Midbrain (tissue), 1 donor: ENCODE results near the gene XYLT1.
A peak's percentile ranks its signal among the peaks of the same experiment; 100 is the strongest.

ENCODE experiments used
- DNase-seq: peaks from one replicate; lab custom pipeline; 2025; lab: John Stamatoyannopoulos, UW

Gene XYLT1

GRCh38 chr16:17184026-17184425 is 286.7 kb downstream of the XYLT1 start:
- no peak for DNase-seq

GRCh38 chr16:17177959-17178905 is 292.5 kb downstream of the XYLT1 start:
- no peak for DNase-seq

GRCh38 chr16:17177242-17177958 is 293.4 kb downstream of the XYLT1 start:
- DNase-seq, result no peak

- no peak for DNase-seq
These were observed 294.6 kb downstream of the XYLT1 start for GRCh38 chr16:17176199-17176598.

GRCh38 chr16:17173281-17173680 is 297.5 kb downstream of the XYLT1 start:
- peak; percentile 15 for DNase-seq

- DNase-seq, result peak; percentile 13
These were observed 299.3 kb downstream of the XYLT1 start for GRCh38 chr16:17171250-17172143.

GRCh38 chr16:17170435-17170834 is 300.3 kb downstream of the XYLT1 start:
- no peak for DNase-seq

GRCh38 chr16:17168181-17168580 is 302.6 kb downstream of the XYLT1 start:
- DNase-seq, result no peak

- DNase-seq, result no peak
These were observed 304.7 kb downstream of the XYLT1 start for GRCh38 chr16:17166095-17166494.

GRCh38 chr16:17162560-17162959 is 308.2 kb downstream of the XYLT1 start:
- DNase-seq, result no peak

GRCh38 chr16:17160920-17161431 is 309.8 kb downstream of the XYLT1 start:
- DNase-seq, result peak; percentile 6

- no peak for DNase-seq
These were observed 310.4 kb downstream of the XYLT1 start for GRCh38 chr16:17160285-17160853.

- no peak for DNase-seq
These were observed 311.1 kb downstream of the XYLT1 start for GRCh38 chr16:17159617-17160016.

- no peak for DNase-seq
These were observed 314.8 kb downstream of the XYLT1 start for GRCh38 chr16:17155936-17156335.

GRCh38 chr16:17155485-17155884 is 315.3 kb downstream of the XYLT1 start:
- DNase-seq, result no peak

GRCh38 chr16:17154981-17155380 is 315.8 kb downstream of the XYLT1 start:
- no peak for DNase-seq

- DNase-seq, result no peak
These were observed 318.4 kb downstream of the XYLT1 start for GRCh38 chr16:17152311-17152710.

GRCh38 chr16:17151335-17151734 is 319.4 kb downstream of the XYLT1 start:
- no peak for DNase-seq

GRCh38 chr16:17149904-17150483 is 320.8 kb downstream of the XYLT1 start:
- no peak for DNase-seq

GRCh38 chr16:17147942-17148341 is 322.8 kb downstream of the XYLT1 start:
- no peak for DNase-seq

GRCh38 chr16:17145029-17145428 is 325.7 kb downstream of the XYLT1 start:
- no peak for DNase-seq
